ENCODE results near the gene HEPHL1.

DNA sequence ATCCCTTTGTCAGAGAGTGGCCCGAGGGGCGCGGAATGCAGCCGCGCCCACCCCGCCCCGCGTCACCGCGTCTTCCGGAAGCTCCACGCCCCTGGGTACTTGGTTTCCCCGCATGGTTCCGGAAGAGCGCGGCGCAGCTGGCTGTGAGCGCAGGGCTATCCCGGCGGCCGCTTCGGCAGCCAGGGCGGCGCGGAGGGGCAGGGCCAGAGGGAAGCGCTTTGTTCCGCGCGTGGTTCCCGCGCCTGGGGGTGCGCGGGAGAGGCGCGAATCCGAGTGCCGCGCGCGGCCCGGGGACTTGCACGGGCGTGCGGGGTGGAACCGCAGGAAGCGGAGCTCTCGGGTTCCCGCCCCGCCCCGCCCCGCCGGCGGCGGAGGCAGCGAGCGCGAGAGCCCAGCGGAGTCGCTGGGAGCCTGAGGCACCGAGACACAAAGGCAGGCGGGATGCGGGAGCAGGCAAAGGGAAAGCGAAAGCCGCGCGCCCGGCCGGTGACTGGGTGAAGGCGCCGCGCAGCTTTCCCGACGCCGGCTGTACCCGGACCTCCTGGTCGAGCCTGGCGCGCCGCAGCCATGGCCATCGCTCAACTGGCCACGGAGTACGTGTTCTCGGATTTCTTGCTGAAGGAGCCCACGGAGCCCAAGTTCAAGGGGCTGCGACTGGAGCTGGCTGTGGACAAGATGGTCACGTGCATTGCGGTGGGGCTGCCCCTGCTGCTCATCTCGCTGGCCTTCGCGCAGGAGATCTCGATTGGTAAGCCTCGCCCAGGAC lies 107.8 kb downstream of the HEPHL1 start, which contains the start of gene PANX1:
- TF ChIP-seq, protein P1, sequence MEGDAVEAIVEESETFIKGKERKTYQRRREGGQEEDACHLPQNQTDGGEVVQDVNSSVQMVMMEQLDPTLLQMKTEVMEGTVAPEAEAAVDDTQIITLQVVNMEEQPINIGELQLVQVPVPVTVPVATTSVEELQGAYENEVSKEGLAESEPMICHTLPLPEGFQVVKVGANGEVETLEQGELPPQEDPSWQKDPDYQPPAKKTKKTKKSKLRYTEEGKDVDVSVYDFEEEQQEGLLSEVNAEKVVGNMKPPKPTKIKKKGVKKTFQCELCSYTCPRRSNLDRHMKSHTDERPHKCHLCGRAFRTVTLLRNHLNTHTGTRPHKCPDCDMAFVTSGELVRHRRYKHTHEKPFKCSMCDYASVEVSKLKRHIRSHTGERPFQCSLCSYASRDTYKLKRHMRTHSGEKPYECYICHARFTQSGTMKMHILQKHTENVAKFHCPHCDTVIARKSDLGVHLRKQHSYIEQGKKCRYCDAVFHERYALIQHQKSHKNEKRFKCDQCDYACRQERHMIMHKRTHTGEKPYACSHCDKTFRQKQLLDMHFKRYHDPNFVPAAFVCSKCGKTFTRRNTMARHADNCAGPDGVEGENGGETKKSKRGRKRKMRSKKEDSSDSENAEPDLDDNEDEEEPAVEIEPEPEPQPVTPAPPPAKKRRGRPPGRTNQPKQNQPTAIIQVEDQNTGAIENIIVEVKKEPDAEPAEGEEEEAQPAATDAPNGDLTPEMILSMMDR (conservative IDR thresholded peaks at IDR 0.05; ENCODE audit: low read depth in 2 of 2), result no peak
- TF ChIP-seq, protein P2, sequence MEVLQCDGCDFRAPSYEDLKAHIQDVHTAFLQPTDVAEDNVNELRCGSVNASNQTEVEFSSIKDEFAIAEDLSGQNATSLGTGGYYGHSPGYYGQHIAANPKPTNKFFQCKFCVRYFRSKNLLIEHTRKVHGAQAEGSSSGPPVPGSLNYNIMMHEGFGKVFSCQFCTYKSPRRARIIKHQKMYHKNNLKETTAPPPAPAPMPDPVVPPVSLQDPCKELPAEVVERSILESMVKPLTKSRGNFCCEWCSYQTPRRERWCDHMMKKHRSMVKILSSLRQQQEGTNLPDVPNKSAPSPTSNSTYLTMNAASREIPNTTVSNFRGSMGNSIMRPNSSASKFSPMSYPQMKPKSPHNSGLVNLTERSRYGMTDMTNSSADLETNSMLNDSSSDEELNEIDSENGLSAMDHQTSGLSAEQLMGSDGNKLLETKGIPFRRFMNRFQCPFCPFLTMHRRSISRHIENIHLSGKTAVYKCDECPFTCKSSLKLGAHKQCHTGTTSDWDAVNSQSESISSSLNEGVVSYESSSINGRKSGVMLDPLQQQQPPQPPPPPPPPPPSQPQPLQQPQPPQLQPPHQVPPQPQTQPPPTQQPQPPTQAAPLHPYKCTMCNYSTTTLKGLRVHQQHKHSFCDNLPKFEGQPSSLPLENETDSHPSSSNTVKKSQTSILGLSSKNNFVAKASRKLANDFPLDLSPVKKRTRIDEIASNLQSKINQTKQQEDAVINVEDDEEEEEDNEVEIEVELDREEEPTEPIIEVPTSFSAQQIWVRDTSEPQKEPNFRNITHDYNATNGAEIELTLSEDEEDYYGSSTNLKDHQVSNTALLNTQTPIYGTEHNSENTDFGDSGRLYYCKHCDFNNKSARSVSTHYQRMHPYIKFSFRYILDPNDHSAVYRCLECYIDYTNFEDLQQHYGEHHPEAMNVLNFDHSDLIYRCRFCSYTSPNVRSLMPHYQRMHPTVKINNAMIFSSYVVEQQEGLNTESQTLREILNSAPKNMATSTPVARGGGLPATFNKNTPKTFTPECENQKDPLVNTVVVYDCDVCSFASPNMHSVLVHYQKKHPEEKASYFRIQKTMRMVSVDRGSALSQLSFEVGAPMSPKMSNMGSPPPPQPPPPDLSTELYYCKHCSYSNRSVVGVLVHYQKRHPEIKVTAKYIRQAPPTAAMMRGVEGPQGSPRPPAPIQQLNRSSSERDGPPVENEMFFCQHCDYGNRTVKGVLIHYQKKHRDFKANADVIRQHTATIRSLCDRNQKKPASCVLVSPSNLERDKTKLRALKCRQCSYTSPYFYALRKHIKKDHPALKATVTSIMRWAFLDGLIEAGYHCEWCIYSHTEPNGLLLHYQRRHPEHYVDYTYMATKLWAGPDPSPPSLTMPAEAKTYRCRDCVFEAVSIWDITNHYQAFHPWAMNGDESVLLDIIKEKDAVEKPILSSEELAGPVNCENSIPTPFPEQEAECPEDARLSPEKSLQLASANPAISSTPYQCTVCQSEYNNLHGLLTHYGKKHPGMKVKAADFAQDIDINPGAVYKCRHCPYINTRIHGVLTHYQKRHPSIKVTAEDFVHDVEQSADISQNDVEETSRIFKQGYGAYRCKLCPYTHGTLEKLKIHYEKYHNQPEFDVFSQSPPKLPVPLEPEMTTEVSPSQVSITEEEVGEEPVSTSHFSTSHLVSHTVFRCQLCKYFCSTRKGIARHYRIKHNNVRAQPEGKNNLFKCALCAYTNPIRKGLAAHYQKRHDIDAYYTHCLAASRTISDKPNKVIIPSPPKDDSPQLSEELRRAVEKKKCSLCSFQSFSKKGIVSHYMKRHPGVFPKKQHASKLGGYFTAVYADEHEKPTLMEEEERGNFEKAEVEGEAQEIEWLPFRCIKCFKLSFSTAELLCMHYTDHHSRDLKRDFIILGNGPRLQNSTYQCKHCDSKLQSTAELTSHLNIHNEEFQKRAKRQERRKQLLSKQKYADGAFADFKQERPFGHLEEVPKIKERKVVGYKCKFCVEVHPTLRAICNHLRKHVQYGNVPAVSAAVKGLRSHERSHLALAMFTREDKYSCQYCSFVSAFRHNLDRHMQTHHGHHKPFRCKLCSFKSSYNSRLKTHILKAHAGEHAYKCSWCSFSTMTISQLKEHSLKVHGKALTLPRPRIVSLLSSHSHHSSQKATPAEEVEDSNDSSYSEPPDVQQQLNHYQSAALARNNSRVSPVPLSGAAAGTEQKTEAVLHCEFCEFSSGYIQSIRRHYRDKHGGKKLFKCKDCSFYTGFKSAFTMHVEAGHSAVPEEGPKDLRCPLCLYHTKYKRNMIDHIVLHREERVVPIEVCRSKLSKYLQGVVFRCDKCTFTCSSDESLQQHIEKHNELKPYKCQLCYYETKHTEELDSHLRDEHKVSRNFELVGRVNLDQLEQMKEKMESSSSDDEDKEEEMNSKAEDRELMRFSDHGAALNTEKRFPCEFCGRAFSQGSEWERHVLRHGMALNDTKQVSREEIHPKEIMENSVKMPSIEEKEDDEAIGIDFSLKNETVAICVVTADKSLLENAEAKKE (CRISPR knock-in tag; IDR thresholded peaks at IDR 0.05), result no peak
- TF ChIP-seq, protein P3, sequence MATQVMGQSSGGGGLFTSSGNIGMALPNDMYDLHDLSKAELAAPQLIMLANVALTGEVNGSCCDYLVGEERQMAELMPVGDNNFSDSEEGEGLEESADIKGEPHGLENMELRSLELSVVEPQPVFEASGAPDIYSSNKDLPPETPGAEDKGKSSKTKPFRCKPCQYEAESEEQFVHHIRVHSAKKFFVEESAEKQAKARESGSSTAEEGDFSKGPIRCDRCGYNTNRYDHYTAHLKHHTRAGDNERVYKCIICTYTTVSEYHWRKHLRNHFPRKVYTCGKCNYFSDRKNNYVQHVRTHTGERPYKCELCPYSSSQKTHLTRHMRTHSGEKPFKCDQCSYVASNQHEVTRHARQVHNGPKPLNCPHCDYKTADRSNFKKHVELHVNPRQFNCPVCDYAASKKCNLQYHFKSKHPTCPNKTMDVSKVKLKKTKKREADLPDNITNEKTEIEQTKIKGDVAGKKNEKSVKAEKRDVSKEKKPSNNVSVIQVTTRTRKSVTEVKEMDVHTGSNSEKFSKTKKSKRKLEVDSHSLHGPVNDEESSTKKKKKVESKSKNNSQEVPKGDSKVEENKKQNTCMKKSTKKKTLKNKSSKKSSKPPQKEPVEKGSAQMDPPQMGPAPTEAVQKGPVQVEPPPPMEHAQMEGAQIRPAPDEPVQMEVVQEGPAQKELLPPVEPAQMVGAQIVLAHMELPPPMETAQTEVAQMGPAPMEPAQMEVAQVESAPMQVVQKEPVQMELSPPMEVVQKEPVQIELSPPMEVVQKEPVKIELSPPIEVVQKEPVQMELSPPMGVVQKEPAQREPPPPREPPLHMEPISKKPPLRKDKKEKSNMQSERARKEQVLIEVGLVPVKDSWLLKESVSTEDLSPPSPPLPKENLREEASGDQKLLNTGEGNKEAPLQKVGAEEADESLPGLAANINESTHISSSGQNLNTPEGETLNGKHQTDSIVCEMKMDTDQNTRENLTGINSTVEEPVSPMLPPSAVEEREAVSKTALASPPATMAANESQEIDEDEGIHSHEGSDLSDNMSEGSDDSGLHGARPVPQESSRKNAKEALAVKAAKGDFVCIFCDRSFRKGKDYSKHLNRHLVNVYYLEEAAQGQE (IDR thresholded peaks at IDR 0.05; ENCODE audit: unreplicated experiment), result no peak
- TF ChIP-seq STAT1 (IDR thresholded peaks at IDR 0.05; ENCODE audit: unreplicated experiment), result no peak
- no peak for TF ChIP-seq ZNF114 (CRISPR knock-in tag; IDR thresholded peaks at IDR 0.05)
- peak; percentile 79 for TF ChIP-seq POLR2AphosphoS5 (IDR thresholded peaks at IDR 0.05; ENCODE audit: low read depth)
- no peak for TF ChIP-seq EZH2phosphoT487 (IDR thresholded peaks at IDR 0.05; ENCODE audit: unreplicated experiment)
- no peak for TF ChIP-seq EZH2 (IDR thresholded peaks at IDR 0.05; ENCODE audit: low read depth, unreplicated experiment)
- TF ChIP-seq JUNB (IDR thresholded peaks at IDR 0.05; ENCODE audit: unreplicated experiment), result no peak
- no peak for TF ChIP-seq ZNF331 (CRISPR knock-in tag; IDR thresholded peaks at IDR 0.05; ENCODE audit: low read depth)
- TF ChIP-seq CREB1 (CRISPR knock-in tag; IDR thresholded peaks at IDR 0.05; ENCODE audit: low read depth), result peak; percentile 78
